HepG2 (cell line): ENCODE data around the gene CACNA1C. TPM values are rescaled to one million over a fixed set of nuclear protein-coding genes. Genes with fewer than 3 reads are reported as not detected.

Experiments
- ATAC-seq: fragments of 200-7000 bp; cut with Tn5 transposase; 3 replicates; pipeline ENCODE4 v1.9.1; 2020; ENCODE audit warnings: mild to moderate bottlenecking, moderate library complexity
- BruUV-seq: library from RNA; stranded (reverse); fragments of 400-500 nt; replicated peaks from 2 replicates; lab custom pipeline; 2021; lab: Mats Ljungman, UMichigan
- CTCF ChIA-PET: fragments of 300-600 bp; formaldehyde crosslinking; extraction: SDS; loops from one replicate; lab custom pipeline; 2021; ENCODE audit warnings: low total read pairs, inconsistent platforms, low intra/inter-chr PET ratio; lab: Yijun Ruan, JAX
- POLR2A ChIA-PET: fragments of 350-600 bp; sonication (Branson Sonifier 250); formaldehyde crosslinking; loops from one replicate; lab custom pipeline; 2020; ENCODE audit warnings: antibody characterized with exemption, inconsistent platforms; lab: Yijun Ruan, JAX
- DNase-seq: peaks from one replicate; pipeline ENCODE4 v3.0.0-alpha.2; 2015; ENCODE audit warnings: low spot score
- FAIRE-seq: peaks from 3 replicates; lab custom pipeline; 2011; peaks lifted over from hg19 to GRCh38; lab: Jason Lieb, UNC
- H2AFZ ChIP-seq: one replicate; pipeline ENCODE4 v1.6.1; 2011; ENCODE audit warnings: low read length, inconsistent platforms
- H3K27ac ChIP-seq: fragments of 300-600 bp; 3 replicates; pipeline ENCODE4 v1.8.0; 2011; ENCODE audit warnings: mixed run types, mild to moderate bottlenecking, mixed read lengths, low read length, inconsistent platforms; ENCODE audit not compliant: insufficient read depth; ENCODE audit errors: extremely low read length
- H3K27me3 ChIP-seq, 2 experiments: fragments of 200-600 bp in 1 of 2; 2 replicates in 1 of 2; 3 replicates in 1 of 2; pipeline versions ENCODE4 v1.6.0 to v1.8.0; 2011; ENCODE audit warnings: low read length in 2 of 2, mild to moderate bottlenecking in 2 of 2, moderate library complexity in 2 of 2, inconsistent platforms in 1 of 2; ENCODE audit not compliant: insufficient read depth in 2 of 2, control insufficient read depth in 1 of 2
- H3K36me3 ChIP-seq, 2 experiments: fragments of 200-600 bp in 1 of 2; replicated peaks in 1 of 2; 2 replicates in 1 of 2; 3 replicates in 1 of 2; pipeline versions ENCODE4 v1.5.1 to v1.8.0; 2011; ENCODE audit warnings: low read length in 2 of 2, inconsistent platforms in 1 of 2; ENCODE audit not compliant: insufficient read depth in 2 of 2, control insufficient read depth in 1 of 2
- H3K4me1 ChIP-seq: 2 replicates; pipeline ENCODE4 v1.5.1; 2012; ENCODE audit warnings: low read length, inconsistent platforms; ENCODE audit not compliant: insufficient read depth
- H3K4me2 ChIP-seq: 2 replicates; pipeline ENCODE4 v1.6.0; 2011; ENCODE audit warnings: low read depth, low read length, inconsistent platforms
- H3K4me3 ChIP-seq, 3 experiments: fragments of 200-600 bp in 1 of 3; sonication (generic), shearing (Covaris generic) in 1 of 3; replicated peaks in 1 of 3; 2 replicates each; pipeline ENCODE4 v1.5.1; 2011 to 2016; ENCODE audit warnings: low read length in 3 of 3, inconsistent platforms in 2 of 3, low read depth in 2 of 3, mild to moderate bottlenecking in 2 of 3, control low read depth in 1 of 3, mixed read lengths in 1 of 3; ENCODE audit not compliant: insufficient read depth in 1 of 3
- H3K79me2 ChIP-seq: one replicate; pipeline ENCODE4 v1.6.1; 2011; ENCODE audit warnings: low read length, inconsistent platforms; ENCODE audit not compliant: insufficient read depth
- H3K9ac ChIP-seq: 2 replicates; pipeline ENCODE4 v1.6.0; 2011; ENCODE audit warnings: mild to moderate bottlenecking, low read depth, low read length, inconsistent platforms; ENCODE audit not compliant: insufficient read depth
- H3K9me3 ChIP-seq: 2 replicates; pipeline ENCODE4 v1.5.1; 2012; ENCODE audit warnings: mild to moderate bottlenecking, low read length
- H4K20me1 ChIP-seq: 2 replicates; pipeline ENCODE4 v1.6.0; 2011; ENCODE audit warnings: inconsistent platforms, mild to moderate bottlenecking, low read length, moderate library complexity; ENCODE audit not compliant: insufficient read depth
- CBFB ChIP-seq: sonication (generic); formaldehyde crosslinking; IDR thresholded peaks from 2 replicates; pipeline ENCODE4 v1.4.0; 2020; ENCODE audit warnings: missing genetic modification reagents
- HDAC6 ChIP-seq: fragments of 200-600 bp; sonication (generic); IDR thresholded peaks from 2 replicates; pipeline ENCODE4 v1.7.0; 2017; ENCODE audit warnings: mild to moderate bottlenecking, antibody characterized with exemption, low read length, low read depth
- IRF2 ChIP-seq: IDR thresholded peaks from 2 replicates; pipeline ENCODE4 v1.6.1; 2018; ENCODE audit warnings: missing genetic modification reagents, missing compliant biosample characterization
- NFATC3 ChIP-seq: sonication (generic); formaldehyde crosslinking; IDR thresholded peaks from 2 replicates; pipeline ENCODE4 v1.5.1; 2020; ENCODE audit warnings: mild to moderate bottlenecking, missing genetic modification reagents
- NFE2L1 ChIP-seq: sonication (generic); formaldehyde crosslinking; IDR thresholded peaks from 2 replicates; pipeline ENCODE4 v1.4.0; 2020; ENCODE audit warnings: missing genetic modification reagents, mild to moderate bottlenecking, borderline replicate concordance
- RBFOX2 ChIP-seq: fragments of 200-400 bp; formaldehyde crosslinking; IDR thresholded peaks from 2 replicates; pipeline ENCODE4 v1.6.1; 2017; ENCODE audit warnings: low read depth, mild to moderate bottlenecking, low read length
- SMC3 ChIP-seq: IDR thresholded peaks from 2 replicates; pipeline ENCODE4 v1.6.1; 2011; ENCODE audit warnings: low read length, improper control_type of control experiment
- SRSF4 ChIP-seq: fragments of 200-400 bp; formaldehyde crosslinking; IDR thresholded peaks from one replicate; pipeline ENCODE4 v1.6.1; 2018; ENCODE audit warnings: mild to moderate bottlenecking, low read depth, low read length, moderate library complexity; ENCODE audit not compliant: poor library complexity, severe bottlenecking
- TFE3 ChIP-seq: IDR thresholded peaks from 2 replicates; pipeline ENCODE4 v1.6.1; 2016
- ZFP36L1 ChIP-seq: sonication (generic); formaldehyde crosslinking; IDR thresholded peaks from 2 replicates; pipeline ENCODE4 v1.8.0; 2022; ENCODE audit warnings: mild to moderate bottlenecking, missing genetic modification reagents, moderate library complexity
- ZGPAT ChIP-seq: IDR thresholded peaks from 2 replicates; pipeline ENCODE4 v1.6.1; 2016; ENCODE audit warnings: mild to moderate bottlenecking
- ZMYM2 ChIP-seq: sonication (generic); formaldehyde crosslinking; IDR thresholded peaks from 2 replicates; pipeline ENCODE4 v1.8.0; 2022; ENCODE audit warnings: mild to moderate bottlenecking, missing genetic modification reagents
- ZNF121 ChIP-seq: sonication (generic); formaldehyde crosslinking; IDR thresholded peaks from 2 replicates; pipeline ENCODE4 v1.5.0; 2020; ENCODE audit warnings: mild to moderate bottlenecking, missing genetic modification reagents
- ZNF362 ChIP-seq: sonication (generic); formaldehyde crosslinking; IDR thresholded peaks from 2 replicates; pipeline ENCODE4 v1.4.0; 2020; ENCODE audit warnings: missing genetic modification reagents, mild to moderate bottlenecking, borderline replicate concordance
- ZNF530 ChIP-seq: sonication (generic); formaldehyde crosslinking; IDR thresholded peaks from 2 replicates; pipeline ENCODE4 v1.5.0; 2020; ENCODE audit warnings: low read depth, mild to moderate bottlenecking, missing genetic modification reagents
- ZNF564 ChIP-seq: sonication (generic); formaldehyde crosslinking; IDR thresholded peaks from 2 replicates; pipeline ENCODE4 v1.8.1; 2023; ENCODE audit warnings: mild to moderate bottlenecking, missing genetic modification reagents
- ZNF747 ChIP-seq: sonication (generic); formaldehyde crosslinking; IDR thresholded peaks from 2 replicates; pipeline ENCODE4 v1.8.1; 2023; ENCODE audit warnings: missing genetic modification reagents, mild to moderate bottlenecking, borderline replicate concordance
- ZSCAN29 ChIP-seq: sonication (generic); formaldehyde crosslinking; conservative IDR thresholded peaks from 2 replicates; pipeline ENCODE4 v1.4.0; 2020; ENCODE audit warnings: mild to moderate bottlenecking, missing genetic modification reagents
- WGBS: methylation state at CpG from one replicate; pipeline ENCODE4 v1.1.6; 2017; ENCODE audit warnings: low lambda C conversion rate; 5-methylcytosine and 5-hydroxymethylcytosine counted together
- in situ Hi-C: cut with HindIII; loops from 2 replicates; pipeline ENCODE4 v1.10.0; 2017; ENCODE audit warnings: low pct_unique_long_range_greater_than_20kb; ENCODE audit not compliant: extremely low pct_ligation_motif_present
- intact Hi-C: fragments of 100-400 bp; cut with micrococcal nuclease; formaldehyde crosslinking; loops from one replicate; pipeline ENCODE4 v1.10.0; 2022; ENCODE audit not compliant: unreplicated experiment
- polyA plus RNA-seq, 8 experiments: library from polyadenylated mRNA; depleted of rRNA in 3 of 8; stranded (reverse) in 7 of 8; unstranded in 1 of 8; fragments of >200 nt; fragmentation: Illumina TruSeq in 4 of 8; extraction: Trizol in 4 of 8; gene quantifications; 2 replicates each; pipeline versions ENCODE4 v1.2.1 to v1.2.3, GENCODE V29; 2011 to 2016; ENCODE audit warnings: low read depth in 4 of 8, missing spikeins in 1 of 8, mixed read lengths in 1 of 8; ENCODE audit not compliant: insufficient read depth in 1 of 8
- total RNA-seq, 5 experiments: library from RNA; depleted of rRNA; stranded (reverse); fragments of >200 nt; fragmentation: Illumina TruSeq; extraction: Trizol; gene quantifications; 2 replicates each; pipeline ENCODE4 v1.2.3, GENCODE V29; 2016; ENCODE audit warnings: low read depth in 1 of 5
- TF ChIP-seq, protein P1 (sequence below): sonication (generic); formaldehyde crosslinking; IDR thresholded peaks from 2 replicates; pipeline ENCODE4 v1.9.0; 2022; ENCODE audit warnings: low read depth, missing genetic modification reagents
- TF ChIP-seq, protein P2 (sequence below): sonication (generic); formaldehyde crosslinking; IDR thresholded peaks from 2 replicates; pipeline ENCODE4 v1.9.0; 2021; ENCODE audit warnings: missing genetic modification reagents, borderline replicate concordance

The CACNA1C gene
- total and polyA plus RNA-seq, 2 of the 13 experiments (the other 11 are each of a cell fraction or from before 2014, with no cell fraction given): not detected

- intact Hi-C loops (no loop called here), in situ Hi-C loops (no loop called here)
- CTCF ChIA-PET: no interaction called here
- POLR2A ChIA-PET: no interaction called here
- peaks cover 0 to 25% of the 10 kb centered on the region in 2 experiments; a peak in 2 of 5 replicates for H3K27me3 ChIP-seq
- FAIRE-seq (no peak), ATAC-seq (no peak), DNase-seq (no peak)
- no peaks in the 10 kb centered on the region for H3K36me3 ChIP-seq
- no peak overlapping the region for H2AFZ ChIP-seq
- H3K9ac ChIP-seq: no peak overlapping the region
- H3K4me1 ChIP-seq: no peaks in the 10 kb centered on the region
- 49% methylated on average over 2 of the region's 2 CpGs for WGBS
- H3K4me2 ChIP-seq: no peak overlapping the region
- H3K27ac ChIP-seq: no peak overlapping the region
- TF ChIP-seq ZNF362 (CRISPR knock-in tag) (no peak), ZNF530 (CRISPR knock-in tag) (no peak), NFE2L1 (CRISPR knock-in tag) (no peak), SRSF4 (no peak), ZMYM2 (CRISPR knock-in tag) (no peak), HDAC6 (no peak), ZNF564 (CRISPR knock-in tag) (no peak), RBFOX2 (no peak), CBFB (CRISPR knock-in tag) (no peak), ZSCAN29 (CRISPR knock-in tag) (no peak), ZGPAT (no peak), TFE3 (CRISPR knock-in tag) (no peak), ZFP36L1 (CRISPR knock-in tag) (no peak), ZNF747 (no peak), ZNF121 (CRISPR knock-in tag) (no peak), IRF2 (no peak), SMC3 (no peak), NFATC3 (no peak)
- TF ChIP-seq, protein P1, sequence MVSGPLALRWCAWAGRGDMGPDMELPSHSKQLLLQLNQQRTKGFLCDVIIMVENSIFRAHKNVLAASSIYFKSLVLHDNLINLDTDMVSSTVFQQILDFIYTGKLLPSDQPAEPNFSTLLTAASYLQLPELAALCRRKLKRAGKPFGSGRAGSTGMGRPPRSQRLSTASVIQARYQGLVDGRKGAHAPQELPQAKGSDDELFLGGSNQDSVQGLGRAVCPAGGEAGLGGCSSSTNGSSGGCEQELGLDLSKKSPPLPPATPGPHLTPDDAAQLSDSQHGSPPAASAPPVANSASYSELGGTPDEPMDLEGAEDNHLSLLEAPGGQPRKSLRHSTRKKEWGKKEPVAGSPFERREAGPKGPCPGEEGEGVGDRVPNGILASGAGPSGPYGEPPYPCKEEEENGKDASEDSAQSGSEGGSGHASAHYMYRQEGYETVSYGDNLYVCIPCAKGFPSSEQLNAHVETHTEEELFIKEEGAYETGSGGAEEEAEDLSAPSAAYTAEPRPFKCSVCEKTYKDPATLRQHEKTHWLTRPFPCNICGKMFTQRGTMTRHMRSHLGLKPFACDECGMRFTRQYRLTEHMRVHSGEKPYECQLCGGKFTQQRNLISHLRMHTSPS (CRISPR knock-in tag): no peak
- TF ChIP-seq, protein P2, sequence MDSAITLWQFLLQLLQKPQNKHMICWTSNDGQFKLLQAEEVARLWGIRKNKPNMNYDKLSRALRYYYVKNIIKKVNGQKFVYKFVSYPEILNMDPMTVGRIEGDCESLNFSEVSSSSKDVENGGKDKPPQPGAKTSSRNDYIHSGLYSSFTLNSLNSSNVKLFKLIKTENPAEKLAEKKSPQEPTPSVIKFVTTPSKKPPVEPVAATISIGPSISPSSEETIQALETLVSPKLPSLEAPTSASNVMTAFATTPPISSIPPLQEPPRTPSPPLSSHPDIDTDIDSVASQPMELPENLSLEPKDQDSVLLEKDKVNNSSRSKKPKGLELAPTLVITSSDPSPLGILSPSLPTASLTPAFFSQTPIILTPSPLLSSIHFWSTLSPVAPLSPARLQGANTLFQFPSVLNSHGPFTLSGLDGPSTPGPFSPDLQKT (CRISPR knock-in tag): no peak
- H4K20me1 ChIP-seq: no peaks in the 10 kb centered on the region
- no peaks in the 10 kb centered on the region for H3K79me2 ChIP-seq
- H3K9me3 ChIP-seq: no peaks in the 10 kb centered on the region
- no TSS peak for BruUV-seq
- no peak overlapping the region for H3K4me3 ChIP-seq
These were observed 609.7 kb downstream of the CACNA1C start for GRCh38 chr12:2662524-2662923.
